WTC11 (cell line): ENCODE data around the gene ABCG8.

ENCODE experiments used
- CREB1 ChIP-seq: sonication (generic); formaldehyde crosslinking; IDR thresholded peaks from 2 replicates; pipeline ENCODE4 v1.8.0; 2023; ENCODE audit warnings: mild to moderate bottlenecking, missing genetic modification reagents
- CTCF ChIP-seq: fragments of 200-600 bp; IDR thresholded peaks from 2 replicates; pipeline ENCODE4 v1.8.0; 2022; ENCODE audit warnings: antibody characterized with exemption
- GTF2I ChIP-seq: fragments of 250-450 bp; sonication (Bioruptor Pico); conservative IDR thresholded peaks from 2 replicates; pipeline ENCODE4 v1.4.0; 2021; ENCODE audit warnings: mild to moderate bottlenecking
- HMGXB4 ChIP-seq: sonication (generic); formaldehyde crosslinking; IDR thresholded peaks from 2 replicates; pipeline ENCODE4 v1.8.1; 2023; ENCODE audit warnings: mild to moderate bottlenecking, moderate library complexity, missing genetic modification reagents
- MYBL2 ChIP-seq: sonication (generic); formaldehyde crosslinking; IDR thresholded peaks from 2 replicates; pipeline ENCODE4 v1.8.1; 2023; ENCODE audit warnings: mild to moderate bottlenecking, moderate library complexity, missing genetic modification reagents
- SMAD3 ChIP-seq: sonication (generic); formaldehyde crosslinking; IDR thresholded peaks from 2 replicates; pipeline ENCODE4 v1.8.0; 2022; ENCODE audit warnings: missing genetic modification reagents, mild to moderate bottlenecking, borderline replicate concordance
- USF1 ChIP-seq: sonication (generic); formaldehyde crosslinking; IDR thresholded peaks from 2 replicates; pipeline ENCODE4 v1.8.0; 2022; ENCODE audit warnings: mild to moderate bottlenecking, missing genetic modification reagents
- ZNF121 ChIP-seq: sonication (generic); formaldehyde crosslinking; IDR thresholded peaks from 2 replicates; pipeline ENCODE4 v1.8.0; 2023; ENCODE audit warnings: missing genetic modification reagents
- ZNF281 ChIP-seq: sonication (generic); formaldehyde crosslinking; IDR thresholded peaks from 2 replicates; pipeline ENCODE4 v1.8.0; 2023; ENCODE audit warnings: mild to moderate bottlenecking, missing genetic modification reagents
- ZSCAN18 ChIP-seq: fragments of 250-450 bp; sonication (Bioruptor Pico); IDR thresholded peaks from 2 replicates; pipeline ENCODE4 v2.1.2; 2022; ENCODE audit warnings: mild to moderate bottlenecking, moderate library complexity

- no peak for TF ChIP-seq ZNF281 (CRISPR knock-in tag)
- no peak for TF ChIP-seq ZNF121
- TF ChIP-seq CTCF, result no peak
- TF ChIP-seq SMAD3 (CRISPR knock-in tag), result no peak
- no peak for TF ChIP-seq GTF2I
- no peak for TF ChIP-seq ZSCAN18 (CRISPR knock-in tag)
- TF ChIP-seq USF1 (CRISPR knock-in tag), result no peak
- TF ChIP-seq CREB1 (CRISPR knock-in tag), result no peak
- no peak for TF ChIP-seq HMGXB4 (CRISPR knock-in tag)
- TF ChIP-seq MYBL2 (CRISPR knock-in tag), result no peak
Measured at GRCh38 chr2:43824951-43825493, 13.7 kb upstream of the ABCG8 start.
